ENCODE results near the gene ADAMTS4. TPM values are rescaled to one million over a fixed set of nuclear protein-coding genes. Genes with fewer than 3 reads are reported as not detected.

Gene ADAMTS4
- total and polyA plus RNA-seq, 9 of the 15 experiments (the other 6 are each of a cell fraction or from before 2014, with no cell fraction given): 0.07 to 3.7 (median 0.41) TPM

- TF ChIP-seq, protein P1, sequence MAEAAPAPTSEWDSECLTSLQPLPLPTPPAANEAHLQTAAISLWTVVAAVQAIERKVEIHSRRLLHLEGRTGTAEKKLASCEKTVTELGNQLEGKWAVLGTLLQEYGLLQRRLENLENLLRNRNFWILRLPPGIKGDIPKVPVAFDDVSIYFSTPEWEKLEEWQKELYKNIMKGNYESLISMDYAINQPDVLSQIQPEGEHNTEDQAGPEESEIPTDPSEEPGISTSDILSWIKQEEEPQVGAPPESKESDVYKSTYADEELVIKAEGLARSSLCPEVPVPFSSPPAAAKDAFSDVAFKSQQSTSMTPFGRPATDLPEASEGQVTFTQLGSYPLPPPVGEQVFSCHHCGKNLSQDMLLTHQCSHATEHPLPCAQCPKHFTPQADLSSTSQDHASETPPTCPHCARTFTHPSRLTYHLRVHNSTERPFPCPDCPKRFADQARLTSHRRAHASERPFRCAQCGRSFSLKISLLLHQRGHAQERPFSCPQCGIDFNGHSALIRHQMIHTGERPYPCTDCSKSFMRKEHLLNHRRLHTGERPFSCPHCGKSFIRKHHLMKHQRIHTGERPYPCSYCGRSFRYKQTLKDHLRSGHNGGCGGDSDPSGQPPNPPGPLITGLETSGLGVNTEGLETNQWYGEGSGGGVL (CRISPR knock-in tag; IDR thresholded peaks at IDR 0.05): no peak
- TF ChIP-seq SNIP1 (IDR thresholded peaks at IDR 0.05; ENCODE audit: low read depth) (no peak), PRPF4 (IDR thresholded peaks at IDR 0.05; ENCODE audit: insufficient read depth, low read depth, low read length, poor library complexity, severe bottlenecking) (no peak), SMAD3 (CRISPR knock-in tag; conservative IDR thresholded peaks at IDR 0.05) (no peak), TCF7L2 (IDR thresholded peaks at IDR 0.05; ENCODE audit: low read depth, low read length) (no peak), MEF2A (IDR thresholded peaks at IDR 0.05; ENCODE audit: control insufficient read depth, low read depth, low read length) (no peak), DMBX1 (CRISPR knock-in tag; IDR thresholded peaks at IDR 0.05; ENCODE audit: borderline replicate concordance) (no peak), ZNF766 (CRISPR knock-in tag; conservative IDR thresholded peaks at IDR 0.05) (peak; percentile 72), ZNF197 (CRISPR knock-in tag; IDR thresholded peaks at IDR 0.05; ENCODE audit: low read depth) (peak; percentile 60; the same call in 1 of the 2 replicates), HES1 (IDR thresholded peaks at IDR 0.05; ENCODE audit: low read depth) (no peak), ATF3 (IDR thresholded peaks at IDR 0.05) (peak; percentile 24; the same call in 1 of the 2 replicates), ATF3 (CRISPR knock-in tag; conservative IDR thresholded peaks at IDR 0.05) (no peak), MYC (IDR thresholded peaks at IDR 0.05; ENCODE audit: low read depth, low read length) (no peak), MYC (CRISPR knock-in tag; IDR thresholded peaks at IDR 0.05; ENCODE audit: borderline replicate concordance, low read depth) (peak; percentile 44; the same call in 1 of the 2 replicates), GABPB2 (CRISPR knock-in tag; conservative IDR thresholded peaks at IDR 0.05) (no peak), E2F3 (CRISPR knock-in tag; IDR thresholded peaks at IDR 0.05) (no peak), HNRNPK (IDR thresholded peaks at IDR 0.05; ENCODE audit: low read depth, low read length, poor library complexity, severe bottlenecking) (no peak), BRF1 (IDR thresholded peaks at IDR 0.05; ENCODE audit: borderline replicate concordance, extremely low read depth, insufficient read length) (no peak), CBX2 (IDR thresholded peaks at IDR 0.05; ENCODE audit: insufficient read depth, low read length, poor library complexity, severe bottlenecking) (no peak), ZFP30 (CRISPR knock-in tag; IDR thresholded peaks at IDR 0.05; ENCODE audit: borderline replicate concordance) (no peak), CGGBP1 (CRISPR knock-in tag; IDR thresholded peaks at IDR 0.05) (no peak), FOXA3 (CRISPR knock-in tag; conservative IDR thresholded peaks at IDR 0.05 in 1 of 2, IDR thresholded peaks at IDR 0.05 in 1 of 2) (no peak)
- TF ChIP-seq, protein P2, sequence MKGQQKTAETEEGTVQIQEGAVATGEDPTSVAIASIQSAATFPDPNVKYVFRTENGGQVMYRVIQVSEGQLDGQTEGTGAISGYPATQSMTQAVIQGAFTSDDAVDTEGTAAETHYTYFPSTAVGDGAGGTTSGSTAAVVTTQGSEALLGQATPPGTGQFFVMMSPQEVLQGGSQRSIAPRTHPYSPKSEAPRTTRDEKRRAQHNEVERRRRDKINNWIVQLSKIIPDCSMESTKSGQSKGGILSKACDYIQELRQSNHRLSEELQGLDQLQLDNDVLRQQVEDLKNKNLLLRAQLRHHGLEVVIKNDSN (CRISPR knock-in tag; IDR thresholded peaks at IDR 0.05): no peak
Observed at GRCh38 chr1:161200992-161201835, 2.4 kb upstream of the ADAMTS4 start (continued).
